ENCODE measurements around the gene APOBEC2.

The APOBEC2 gene

GRCh38 chr6:41100871-41101287 is 47.9 kb downstream of the APOBEC2 start:
- no peak for ATAC-seq (replicated peaks)
- Mint-ChIP-seq H3K27me3 (no peaks in the 10 kb centered on the region), H3K36me3 (peaks cover 31 to 39% of the 10 kb centered on the region in 2 donors), H3K9me3 (no peaks in the 10 kb centered on the region), H3K4me3 (no peak overlapping the region), H3K4me1 (peaks cover 1 to 5% of the 10 kb centered on the region in 2 donors), H3K27ac (no peak overlapping the region)
- DNase-seq, result no peak

- Mint-ChIP-seq H3K9me3 (no peaks in the 10 kb centered on the region), H3K27ac (no peak overlapping the region), H3K4me3 (no peak overlapping the region)
Observed at GRCh38 chr6:41103847-41104246, 50.8 kb downstream of the APOBEC2 start.

DNA sequence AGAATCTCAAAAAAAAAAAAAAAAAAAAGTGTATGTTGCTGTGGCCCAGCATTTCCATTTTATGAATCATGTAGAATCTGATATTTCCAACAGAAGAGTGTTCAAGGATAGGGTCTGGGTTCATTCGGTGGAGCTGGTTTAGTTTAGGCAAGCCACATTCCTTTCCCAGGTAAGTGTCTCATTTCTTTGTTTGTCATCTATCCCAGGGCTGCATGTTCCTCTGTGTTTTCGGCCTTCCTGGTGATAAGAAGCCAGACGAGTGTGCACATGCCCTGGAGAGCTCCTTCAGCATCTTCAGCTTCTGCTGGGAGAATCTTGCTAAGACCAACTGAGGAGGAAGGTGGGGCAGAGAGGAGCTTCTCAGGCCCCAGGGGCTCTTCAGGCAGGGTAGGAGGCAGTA is 58.0 kb downstream of the APOBEC2 start:
- ATAC-seq (replicated peaks) (no peak), DNase-seq (no peak)
- Mint-ChIP-seq H3K36me3 (peaks cover 16 to 19% of the 10 kb centered on the region in 2 donors), H3K27me3 (no peaks in the 10 kb centered on the region), H3K9me3 (no peaks in the 10 kb centered on the region), H3K27ac (no peak overlapping the region), H3K4me3 (no peak overlapping the region), H3K4me1 (no peaks in the 10 kb centered on the region)

More at GRCh38 chr6:41103847-41104246, 50.8 kb downstream of the APOBEC2 start:
- no peaks in the 10 kb centered on the region for H3K27me3 Mint-ChIP-seq
- ATAC-seq (replicated peaks), result no peak
- peaks cover 22% of the 10 kb centered on the region in 2 donors for H3K36me3 Mint-ChIP-seq
- peaks cover 1 to 5% of the 10 kb centered on the region in 2 donors for H3K4me1 Mint-ChIP-seq
- DNase-seq, result no peak

All from stimulated activated naive B cell treated with anti-CD40 and anti-IgM and Interleukin-4, amounts not matched to agents 10 μg/mL and 1 μg/mL and 100 μg/mL, for 72 hours (primary cell).